K562 (cell line): ENCODE data around the gene CELA3A. TPM values are rescaled to one million over a fixed set of nuclear protein-coding genes. Genes with fewer than 3 reads are reported as not detected.

Experiments used
- ETS2 ChIP-seq: IDR thresholded peaks from 2 replicates; pipeline ENCODE4 v1.6.1; 2016; ENCODE audit warnings: borderline replicate concordance, missing genetic modification characterization, mild to moderate bottlenecking, moderate library complexity, missing compliant biosample characterization; ENCODE audit not compliant: poor library complexity, severe bottlenecking
- FOXA1 ChIP-seq: fragments of 450-650 bp; IDR thresholded peaks from 2 replicates; pipeline ENCODE4 v1.6.1; 2016; ENCODE audit warnings: mild to moderate bottlenecking, borderline replicate concordance
- HDAC8 ChIP-seq: fragments of 450-650 bp; IDR thresholded peaks from 2 replicates; pipeline ENCODE4 v1.6.1; 2016; ENCODE audit warnings: mild to moderate bottlenecking, missing genetic modification characterization, moderate library complexity, missing compliant biosample characterization
- HMGN3 ChIP-seq: IDR thresholded peaks from 2 replicates; pipeline ENCODE4 v1.6.1; 2011; ENCODE audit warnings: borderline replicate concordance, low read depth, mild to moderate bottlenecking, mixed read lengths, low read length; ENCODE audit not compliant: insufficient read length; ENCODE audit errors: extremely low read depth
- KAT8 ChIP-seq: fragments of 450-650 bp; IDR thresholded peaks from 2 replicates; pipeline ENCODE4 v1.6.1; 2016; ENCODE audit warnings: low read depth, mild to moderate bottlenecking
- MLLT1 ChIP-seq, 2 experiments: fragments of 450-650 bp; IDR thresholded peaks; 2 replicates each; pipeline ENCODE4 v1.6.1; 2016
- NFIC ChIP-seq: fragments of 450-650 bp; IDR thresholded peaks from 2 replicates; pipeline ENCODE4 v1.6.1; 2017; ENCODE audit warnings: mild to moderate bottlenecking, inconsistent platforms
- PHB ChIP-seq: fragments of 250-450 bp; sonication (Bioruptor Pico); IDR thresholded peaks from 2 replicates; pipeline ENCODE4 v1.5.0; 2021
- POLR2B ChIP-seq: fragments of 450-650 bp; IDR thresholded peaks from 2 replicates; pipeline ENCODE4 v1.6.1; 2018; ENCODE audit warnings: low read depth; ENCODE audit not compliant: partially characterized antibody
- SIN3B ChIP-seq: fragments of 450-650 bp; IDR thresholded peaks from 2 replicates; pipeline ENCODE4 v1.6.1; 2017; ENCODE audit warnings: low read depth, mild to moderate bottlenecking, moderate library complexity
- UBTF ChIP-seq, 2 experiments: IDR thresholded peaks; 2 replicates each; pipeline ENCODE4 v1.6.1; 2012; ENCODE audit warnings: improper control_type of control experiment in 2 of 2, low read depth in 2 of 2, low read length in 2 of 2, borderline replicate concordance in 1 of 2
- ZBTB17 ChIP-seq: fragments of 450-650 bp; formaldehyde crosslinking; IDR thresholded peaks from 2 replicates; pipeline ENCODE4 v1.4.0; 2020; ENCODE audit warnings: mild to moderate bottlenecking
- ZC3H4 ChIP-seq: sonication (generic); formaldehyde crosslinking; IDR thresholded peaks from 2 replicates; pipeline ENCODE4 v1.9.0; 2021; ENCODE audit warnings: missing genetic modification reagents, borderline replicate concordance
- ZNF77 ChIP-seq: fragments of 250-450 bp; sonication (Bioruptor Pico); IDR thresholded peaks from 2 replicates; pipeline ENCODE4 v1.5.0; 2020
- polyA plus RNA-seq, 8 experiments: library from polyadenylated mRNA; depleted of rRNA in 4 of 8; stranded (reverse) in 5 of 8; unstranded in 3 of 8; fragments of >200 nt; fragmentation: Nextera tagmentation in 2 of 8; fragmentation: Illumina TruSeq in 1 of 8; extraction: Ambion mirVana in 2 of 8; extraction: Trizol in 1 of 8; gene quantifications; 2 replicates each; pipeline versions ENCODE4 v1.2.1 to v1.2.3, GENCODE V29; 2011 to 2014; ENCODE audit warnings: inconsistent platforms in 1 of 8, missing spikeins in 1 of 8
- total RNA-seq, 7 experiments: library from RNA; depleted of rRNA in 6 of 7; stranded (reverse); fragments of >200 nt in 6 of 7; fragmentation: Illumina TruSeq in 2 of 7; extraction: Trizol in 2 of 7; gene quantifications; 2 replicates each; pipeline versions ENCODE4 v1.2.1 to v1.2.3, GENCODE V29; 2011 to 2021; ENCODE audit warnings: low replicate concordance in 1 of 7
- TF ChIP-seq, protein P1 (sequence below), 3 experiments: fragments of 200-800 bp in 1 of 3; fragments of 250-450 bp in 1 of 3; fragments of 450-650 bp in 1 of 3; sonication (Bioruptor Pico) in 1 of 3; sonication (Bioruptor generic) in 1 of 3; formaldehyde crosslinking in 1 of 3; IDR thresholded peaks; 2 replicates each; pipeline versions ENCODE4 v1.6.1 to v1.8.0; 2016 to 2022; ENCODE audit warnings: mild to moderate bottlenecking in 2 of 3, missing genetic modification characterization in 2 of 3, missing compliant biosample characterization in 1 of 3, moderate library complexity in 1 of 3
- TF ChIP-seq, protein P2 (sequence below): fragments of 450-650 bp; formaldehyde crosslinking; IDR thresholded peaks from 2 replicates; pipeline ENCODE4 v1.4.0; 2022; ENCODE audit warnings: missing genetic modification characterization

The CELA3A gene
- total and polyA plus RNA-seq, 9 of the 15 experiments (the other 6 are each of a cell fraction or from before 2014, with no cell fraction given) = 5.4 TPM; not detected in 8

- TF ChIP-seq NFIC = no peak; the same call in 1 of the 2 replicates
- TF ChIP-seq POLR2B = peak; percentile 94
- TF ChIP-seq HDAC8 (tag) = peak; percentile 58; the same call in 1 of the 2 replicates
- TF ChIP-seq HMGN3 = no peak
- TF ChIP-seq, protein P1, sequence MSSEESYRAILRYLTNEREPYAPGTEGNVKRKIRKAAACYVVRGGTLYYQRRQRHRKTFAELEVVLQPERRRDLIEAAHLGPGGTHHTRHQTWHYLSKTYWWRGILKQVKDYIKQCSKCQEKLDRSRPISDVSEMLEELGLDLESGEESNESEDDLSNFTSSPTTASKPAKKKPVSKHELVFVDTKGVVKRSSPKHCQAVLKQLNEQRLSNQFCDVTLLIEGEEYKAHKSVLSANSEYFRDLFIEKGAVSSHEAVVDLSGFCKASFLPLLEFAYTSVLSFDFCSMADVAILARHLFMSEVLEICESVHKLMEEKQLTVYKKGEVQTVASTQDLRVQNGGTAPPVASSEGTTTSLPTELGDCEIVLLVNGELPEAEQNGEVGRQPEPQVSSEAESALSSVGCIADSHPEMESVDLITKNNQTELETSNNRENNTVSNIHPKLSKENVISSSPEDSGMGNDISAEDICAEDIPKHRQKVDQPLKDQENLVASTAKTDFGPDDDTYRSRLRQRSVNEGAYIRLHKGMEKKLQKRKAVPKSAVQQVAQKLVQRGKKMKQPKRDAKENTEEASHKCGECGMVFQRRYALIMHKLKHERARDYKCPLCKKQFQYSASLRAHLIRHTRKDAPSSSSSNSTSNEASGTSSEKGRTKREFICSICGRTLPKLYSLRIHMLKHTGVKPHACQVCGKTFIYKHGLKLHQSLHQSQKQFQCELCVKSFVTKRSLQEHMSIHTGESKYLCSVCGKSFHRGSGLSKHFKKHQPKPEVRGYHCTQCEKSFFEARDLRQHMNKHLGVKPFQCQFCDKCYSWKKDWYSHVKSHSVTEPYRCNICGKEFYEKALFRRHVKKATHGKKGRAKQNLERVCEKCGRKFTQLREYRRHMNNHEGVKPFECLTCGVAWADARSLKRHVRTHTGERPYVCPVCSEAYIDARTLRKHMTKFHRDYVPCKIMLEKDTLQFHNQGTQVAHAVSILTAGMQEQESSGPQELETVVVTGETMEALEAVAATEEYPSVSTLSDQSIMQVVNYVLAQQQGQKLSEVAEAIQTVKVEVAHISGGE (CRISPR knock-in tag; IDR thresholded peaks at IDR 0.05) = peak in 2 of 3 experiments; percentile 51 to 73; a peak in 2 of 6 replicates
- peak in 1 of 2 experiments; percentile 37; a peak in 1 of 4 replicates for TF ChIP-seq MLLT1 (IDR thresholded peaks at IDR 0.05)
- TF ChIP-seq ZNF77 (CRISPR knock-in tag) = no peak
- TF ChIP-seq ZC3H4 (CRISPR knock-in tag) = peak; percentile 94; the same call in 1 of the 2 replicates
- TF ChIP-seq, protein P2, sequence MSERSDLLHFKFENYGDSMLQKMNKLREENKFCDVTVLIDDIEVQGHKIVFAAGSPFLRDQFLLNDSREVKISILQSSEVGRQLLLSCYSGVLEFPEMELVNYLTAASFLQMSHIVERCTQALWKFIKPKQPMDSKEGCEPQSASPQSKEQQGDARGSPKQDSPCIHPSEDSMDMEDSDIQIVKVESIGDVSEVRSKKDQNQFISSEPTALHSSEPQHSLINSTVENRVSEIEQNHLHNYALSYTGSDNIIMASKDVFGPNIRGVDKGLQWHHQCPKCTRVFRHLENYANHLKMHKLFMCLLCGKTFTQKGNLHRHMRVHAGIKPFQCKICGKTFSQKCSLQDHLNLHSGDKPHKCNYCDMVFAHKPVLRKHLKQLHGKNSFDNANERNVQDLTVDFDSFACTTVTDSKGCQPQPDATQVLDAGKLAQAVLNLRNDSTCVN (CRISPR knock-in tag) = peak; percentile 27; the same call in 1 of the 2 replicates
- no peak for TF ChIP-seq ETS2 (tag)
- TF ChIP-seq FOXA1 = no peak
- TF ChIP-seq UBTF (IDR thresholded peaks at IDR 0.05; ENCODE audit: borderline replicate concordance in 1 of 2, low read depth in 2 of 2, low read length in 2 of 2) = peak; percentile 61 to 67; a peak in 2 of 4 replicates
- peak; percentile 77; the same call in 1 of the 2 replicates for TF ChIP-seq SIN3B
- no peak; the same call in 1 of the 2 replicates for TF ChIP-seq PHB
- peak; percentile 74; the same call in 1 of the 2 replicates for TF ChIP-seq ZBTB17 (CRISPR knock-in tag)
- TF ChIP-seq KAT8 = no peak
Observed at GRCh38 chr1:22025368-22026155, 24.1 kb downstream of the CELA3A start (continued).
